Measurements from ENCODE around the gene CA11. TPM values are rescaled to one million over a fixed set of nuclear protein-coding genes. Genes with fewer than 3 reads are reported as not detected.
A peak's percentile ranks its signal among the peaks of the same experiment; 100 is the strongest.

CA11 gene
- total RNA-seq, 1 donor from 2014 or later = 9.5 TPM

DNA sequence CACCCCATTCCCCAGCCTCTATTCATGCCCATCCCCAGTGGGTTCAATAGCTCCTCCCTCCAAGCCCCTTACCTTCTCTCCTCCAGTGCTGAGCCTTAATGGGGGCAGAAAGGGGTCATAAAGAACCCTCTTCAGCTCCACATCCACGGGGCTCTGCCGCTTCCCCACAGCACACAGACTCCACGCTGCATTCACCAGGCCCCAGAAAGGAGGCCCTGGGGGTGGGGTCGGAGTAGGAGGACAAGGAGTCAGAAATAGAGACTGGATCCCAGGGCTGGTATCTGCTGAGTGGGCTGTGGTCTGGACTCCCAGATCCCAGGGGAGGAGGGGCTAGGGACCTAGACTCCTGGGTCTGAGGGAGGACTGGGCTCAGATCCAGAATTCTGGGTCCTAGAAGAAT, 1.6 kb downstream of the CA11 start:
- H3K36me3 Mint-ChIP-seq (ENCODE audit: low read depth, unreplicated experiment) = peaks cover 2% of the 10 kb centered on the region
- H3K27ac Mint-ChIP-seq (ENCODE audit: unreplicated experiment) = peak overlapping the region; percentile 47
- no peak for TF ChIP-seq EZH2 (IDR thresholded peaks at IDR 0.05; ENCODE audit: insufficient read depth, low read length)
- TF ChIP-seq, protein P1, sequence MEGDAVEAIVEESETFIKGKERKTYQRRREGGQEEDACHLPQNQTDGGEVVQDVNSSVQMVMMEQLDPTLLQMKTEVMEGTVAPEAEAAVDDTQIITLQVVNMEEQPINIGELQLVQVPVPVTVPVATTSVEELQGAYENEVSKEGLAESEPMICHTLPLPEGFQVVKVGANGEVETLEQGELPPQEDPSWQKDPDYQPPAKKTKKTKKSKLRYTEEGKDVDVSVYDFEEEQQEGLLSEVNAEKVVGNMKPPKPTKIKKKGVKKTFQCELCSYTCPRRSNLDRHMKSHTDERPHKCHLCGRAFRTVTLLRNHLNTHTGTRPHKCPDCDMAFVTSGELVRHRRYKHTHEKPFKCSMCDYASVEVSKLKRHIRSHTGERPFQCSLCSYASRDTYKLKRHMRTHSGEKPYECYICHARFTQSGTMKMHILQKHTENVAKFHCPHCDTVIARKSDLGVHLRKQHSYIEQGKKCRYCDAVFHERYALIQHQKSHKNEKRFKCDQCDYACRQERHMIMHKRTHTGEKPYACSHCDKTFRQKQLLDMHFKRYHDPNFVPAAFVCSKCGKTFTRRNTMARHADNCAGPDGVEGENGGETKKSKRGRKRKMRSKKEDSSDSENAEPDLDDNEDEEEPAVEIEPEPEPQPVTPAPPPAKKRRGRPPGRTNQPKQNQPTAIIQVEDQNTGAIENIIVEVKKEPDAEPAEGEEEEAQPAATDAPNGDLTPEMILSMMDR (IDR thresholded peaks at IDR 0.05; ENCODE audit: insufficient read depth, low read depth, low read length) = no peak
- peak overlapping the region; percentile 78 for H3K4me3 Mint-ChIP-seq (ENCODE audit: unreplicated experiment)
- DNase-seq (ENCODE audit: low read depth) = no peak
- Histone ChIP-seq H3K36me3 (ENCODE audit: insufficient read depth, low read length) (no peaks in the 10 kb centered on the region), H2AFZ (ENCODE audit: low read depth, low read length) (no peak overlapping the region), H3K27me3 (ENCODE audit: insufficient read depth, low read length) (no peaks in the 10 kb centered on the region), H3K79me2 (ENCODE audit: insufficient read depth, low read length) (no peaks in the 10 kb centered on the region), H3K4me3 (ENCODE audit: insufficient read depth, low read depth, low read length) (no peak overlapping the region), H3K4me1 (ENCODE audit: insufficient read depth, low read length) (peaks cover 15% of the 10 kb centered on the region), H3K9me3 (ENCODE audit: insufficient read depth, low read depth, low read length) (no peaks in the 10 kb centered on the region), H3K9ac (ENCODE audit: low read length) (no peak overlapping the region), H4K20me1 (ENCODE audit: insufficient read depth, low read length) (no peaks in the 10 kb centered on the region), H3K27ac (ENCODE audit: low read depth, low read length) (no peak overlapping the region), H3K4me2 (ENCODE audit: low read length) (peak overlapping the region; percentile 98)
- no peak for FAIRE-seq
- peaks cover 4% of the 10 kb centered on the region for H3K27me3 Mint-ChIP-seq (ENCODE audit: low read depth, unreplicated experiment)
- H3K4me1 Mint-ChIP-seq (ENCODE audit: low read depth, unreplicated experiment) = peaks cover 4% of the 10 kb centered on the region
- no peaks in the 10 kb centered on the region for H3K9me3 Mint-ChIP-seq (ENCODE audit: unreplicated experiment)

DNA sequence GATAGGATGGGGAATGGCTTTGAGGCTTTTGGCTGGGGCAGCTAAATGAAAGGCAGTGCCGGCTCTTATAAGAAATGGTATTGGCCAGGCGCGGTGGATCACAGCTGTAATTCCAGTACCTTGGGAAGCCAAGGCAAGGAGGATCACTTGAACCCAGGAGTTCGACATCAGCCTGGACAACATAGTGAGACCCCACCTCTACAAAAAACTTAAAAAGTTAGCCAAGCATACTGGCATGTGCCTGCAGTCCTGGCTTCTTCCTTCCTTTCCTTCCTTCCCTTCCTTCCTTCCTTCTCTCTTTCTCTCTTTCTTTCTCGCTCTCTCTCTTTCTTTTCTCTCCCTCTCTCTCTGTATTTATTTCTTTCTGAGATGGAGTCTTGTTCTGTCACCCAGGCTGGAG, 3.1 kb downstream of the CA11 start:
- H4K20me1 ChIP-seq (ENCODE audit: insufficient read depth, low read length) = no peaks in the 10 kb centered on the region
- Mint-ChIP-seq H3K4me3 (ENCODE audit: unreplicated experiment) (no peak overlapping the region), H3K27me3 (ENCODE audit: low read depth, unreplicated experiment) (peaks cover 4% of the 10 kb centered on the region), H3K4me1 (ENCODE audit: low read depth, unreplicated experiment) (peaks cover 7% of the 10 kb centered on the region), H3K36me3 (ENCODE audit: low read depth, unreplicated experiment) (peaks cover 2% of the 10 kb centered on the region), H3K9me3 (ENCODE audit: unreplicated experiment) (no peaks in the 10 kb centered on the region), H3K27ac (ENCODE audit: unreplicated experiment) (no peak overlapping the region)
- no peak overlapping the region for H2AFZ ChIP-seq (ENCODE audit: low read depth, low read length)
- no peaks in the 10 kb centered on the region for H3K79me2 ChIP-seq (ENCODE audit: insufficient read depth, low read length)
- no peak overlapping the region for H3K9ac ChIP-seq (ENCODE audit: low read length)
- no peaks in the 10 kb centered on the region for H3K9me3 ChIP-seq (ENCODE audit: insufficient read depth, low read depth, low read length)
- no peak overlapping the region for H3K27ac ChIP-seq (ENCODE audit: low read depth, low read length)
- H3K27me3 ChIP-seq (ENCODE audit: insufficient read depth, low read length) = no peaks in the 10 kb centered on the region
- peaks cover 19% of the 10 kb centered on the region for H3K4me1 ChIP-seq (ENCODE audit: insufficient read depth, low read length)
- H3K4me2 ChIP-seq (ENCODE audit: low read length) = no peak overlapping the region
- no peak overlapping the region for H3K4me3 ChIP-seq (ENCODE audit: insufficient read depth, low read depth, low read length)
- DNase-seq (ENCODE audit: low read depth) (no peak), FAIRE-seq (no peak)
- no peaks in the 10 kb centered on the region for H3K36me3 ChIP-seq (ENCODE audit: insufficient read depth, low read length)
- no peak for TF ChIP-seq EZH2 (IDR thresholded peaks at IDR 0.05; ENCODE audit: insufficient read depth, low read length)
- TF ChIP-seq, protein P1 (IDR thresholded peaks at IDR 0.05; ENCODE audit: insufficient read depth, low read depth, low read length) = no peak

DNA sequence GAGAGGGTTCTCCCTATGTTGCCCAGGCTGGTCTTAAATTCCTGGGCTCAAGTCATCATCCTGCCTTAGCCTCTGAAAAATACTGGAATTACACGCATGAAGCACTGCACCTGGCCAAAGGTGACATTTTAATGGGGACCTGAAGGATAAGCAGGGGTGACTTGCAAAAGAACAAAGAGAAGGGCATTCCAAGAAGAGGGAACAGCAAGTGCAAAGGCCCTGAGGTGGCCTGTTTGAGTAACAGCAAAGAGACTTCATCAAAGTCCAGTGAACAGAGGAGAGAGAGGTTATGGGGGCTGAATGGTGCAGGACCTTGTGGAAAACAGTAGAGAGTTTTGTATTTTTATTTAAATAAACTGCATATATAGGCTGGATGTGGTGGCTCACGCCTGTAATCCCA, 4.1 kb downstream of the CA11 start:
- Histone ChIP-seq H3K4me2 (ENCODE audit: low read length) (no peak overlapping the region), H3K4me3 (ENCODE audit: insufficient read depth, low read depth, low read length) (no peak overlapping the region), H3K9ac (ENCODE audit: low read length) (no peak overlapping the region), H3K79me2 (ENCODE audit: insufficient read depth, low read length) (no peaks in the 10 kb centered on the region), H4K20me1 (ENCODE audit: insufficient read depth, low read length) (no peaks in the 10 kb centered on the region), H3K9me3 (ENCODE audit: insufficient read depth, low read depth, low read length) (no peaks in the 10 kb centered on the region), H3K36me3 (ENCODE audit: insufficient read depth, low read length) (no peaks in the 10 kb centered on the region), H3K4me1 (ENCODE audit: insufficient read depth, low read length) (peaks cover 28% of the 10 kb centered on the region), H3K27ac (ENCODE audit: low read depth, low read length) (no peak overlapping the region), H3K27me3 (ENCODE audit: insufficient read depth, low read length) (no peaks in the 10 kb centered on the region), H2AFZ (ENCODE audit: low read depth, low read length) (no peak overlapping the region)
- Mint-ChIP-seq H3K27ac (ENCODE audit: unreplicated experiment) (no peak overlapping the region), H3K4me3 (ENCODE audit: unreplicated experiment) (no peak overlapping the region), H3K9me3 (ENCODE audit: unreplicated experiment) (no peaks in the 10 kb centered on the region), H3K27me3 (ENCODE audit: low read depth, unreplicated experiment) (peaks cover 4% of the 10 kb centered on the region), H3K36me3 (ENCODE audit: low read depth, unreplicated experiment) (peaks cover 2% of the 10 kb centered on the region), H3K4me1 (ENCODE audit: low read depth, unreplicated experiment) (peaks cover 7% of the 10 kb centered on the region)
- no peak for FAIRE-seq
- DNase-seq (ENCODE audit: low read depth) = no peak
- TF ChIP-seq, protein P1 (IDR thresholded peaks at IDR 0.05; ENCODE audit: insufficient read depth, low read depth, low read length) = no peak
- TF ChIP-seq EZH2 (IDR thresholded peaks at IDR 0.05; ENCODE audit: insufficient read depth, low read length) = no peak
